ENCODE data around the gene CFAP65. TPM values are rescaled to one million over a fixed set of nuclear protein-coding genes. Genes with fewer than 3 reads are reported as not detected.

The CFAP65 gene
- total RNA-seq, 1 donor from 2014 or later = 0.80 TPM

- Histone ChIP-seq H2AFZ (replicated peaks) (no peak overlapping the region), H4K20me1 (ENCODE audit: low read depth) (no peaks in the 10 kb centered on the region), H3K4me3 (no peak overlapping the region), H3K9ac (no peak overlapping the region), H3K79me2 (ENCODE audit: low read depth) (no peaks in the 10 kb centered on the region), H3K4me2 (no peak overlapping the region), H3K27ac (no peak overlapping the region), H3K36me3 (no peaks in the 10 kb centered on the region), H3K27me3 (peaks cover 66% of the 10 kb centered on the region), H3K9me3 (ENCODE audit: low read depth) (no peaks in the 10 kb centered on the region), H3F3A (ENCODE audit: low read depth) (no peaks in the 10 kb centered on the region), H3K4me1 (no peaks in the 10 kb centered on the region)
- TF ChIP-seq CTCF (IDR thresholded peaks at IDR 0.05) (no peak), EZH2 (IDR thresholded peaks at IDR 0.05) (no peak), EZH2phosphoT487 (IDR thresholded peaks at IDR 0.05) (no peak)
- H3K27me3 Mint-ChIP-seq (ENCODE audit: insufficient read depth, low read depth) = peaks cover 24% of the 10 kb centered on the region
- DNase-seq (ENCODE audit: low spot score) = no peak
- H3K36me3 Mint-ChIP-seq = no peaks in the 10 kb centered on the region
- no peaks in the 10 kb centered on the region for H3K4me1 Mint-ChIP-seq
- no peak overlapping the region for H3K4me3 Mint-ChIP-seq
- no peaks in the 10 kb centered on the region for H3K9me3 Mint-ChIP-seq
- no peak overlapping the region for H3K27ac Mint-ChIP-seq
Observed at GRCh38 chr2:219016721-219017120, 24.6 kb downstream of the CFAP65 start.

- H3K36me3 ChIP-seq = no peaks in the 10 kb centered on the region
- no peaks in the 10 kb centered on the region for H3K36me3 Mint-ChIP-seq
- peaks cover 86% of the 10 kb centered on the region for H3K27me3 ChIP-seq
- no peak overlapping the region for H3K27ac ChIP-seq
- H3K9me3 Mint-ChIP-seq = no peaks in the 10 kb centered on the region
- H3K79me2 ChIP-seq (ENCODE audit: low read depth) = no peaks in the 10 kb centered on the region
- H2AFZ ChIP-seq (replicated peaks) = no peak overlapping the region
- H3K9ac ChIP-seq = no peak overlapping the region
- no peaks in the 10 kb centered on the region for H3K9me3 ChIP-seq (ENCODE audit: low read depth)
- H3F3A ChIP-seq (ENCODE audit: low read depth) = no peaks in the 10 kb centered on the region
- no peak overlapping the region for H3K4me3 Mint-ChIP-seq
- no peak for DNase-seq (ENCODE audit: low spot score)
- no peak overlapping the region for H3K4me3 ChIP-seq
- no peaks in the 10 kb centered on the region for H3K4me1 ChIP-seq
- H4K20me1 ChIP-seq (ENCODE audit: low read depth) = no peaks in the 10 kb centered on the region
- TF ChIP-seq EZH2phosphoT487 (IDR thresholded peaks at IDR 0.05) (no peak), CTCF (IDR thresholded peaks at IDR 0.05) (no peak), EZH2 (IDR thresholded peaks at IDR 0.05) (no peak)
- H3K27me3 Mint-ChIP-seq (ENCODE audit: insufficient read depth, low read depth) = peaks cover 38% of the 10 kb centered on the region
- H3K4me2 ChIP-seq = no peak overlapping the region
- H3K27ac Mint-ChIP-seq = no peak overlapping the region
- no peaks in the 10 kb centered on the region for H3K4me1 Mint-ChIP-seq
Observed at GRCh38 chr2:219010873-219011272, 30.4 kb downstream of the CFAP65 start.

GRCh38 chr2:219010162-219010756 lies 31.1 kb downstream of the CFAP65 start:
- no peaks in the 10 kb centered on the region for H3K36me3 ChIP-seq
- peak; percentile 52 for DNase-seq (ENCODE audit: low spot score)
- no peaks in the 10 kb centered on the region for H4K20me1 ChIP-seq (ENCODE audit: low read depth)
- Mint-ChIP-seq H3K36me3 (no peaks in the 10 kb centered on the region), H3K4me3 (no peak overlapping the region), H3K27me3 (ENCODE audit: insufficient read depth, low read depth) (peaks cover 40% of the 10 kb centered on the region), H3K27ac (no peak overlapping the region), H3K9me3 (no peaks in the 10 kb centered on the region), H3K4me1 (no peaks in the 10 kb centered on the region)
- no peak overlapping the region for H3K4me2 ChIP-seq
- H3K4me1 ChIP-seq = no peaks in the 10 kb centered on the region
- TF ChIP-seq EZH2 (IDR thresholded peaks at IDR 0.05) (no peak), CTCF (IDR thresholded peaks at IDR 0.05) (peak; percentile 52), EZH2phosphoT487 (IDR thresholded peaks at IDR 0.05) (no peak)
- H3K27ac ChIP-seq = no peak overlapping the region
- H3F3A ChIP-seq (ENCODE audit: low read depth) = no peaks in the 10 kb centered on the region
- no peaks in the 10 kb centered on the region for H3K9me3 ChIP-seq (ENCODE audit: low read depth)
- H3K27me3 ChIP-seq = peaks cover 87% of the 10 kb centered on the region
- no peak overlapping the region for H3K4me3 ChIP-seq
- H2AFZ ChIP-seq (replicated peaks) = no peak overlapping the region
- no peaks in the 10 kb centered on the region for H3K79me2 ChIP-seq (ENCODE audit: low read depth)
- no peak overlapping the region for H3K9ac ChIP-seq

Data from neural progenitor cell (in vitro differentiated cells).